GM18907 (cell line): ENCODE data around the gene SYNPR.
"Not testable (repeated sequence)": the region's sequence is repeated elsewhere in the genome, so short reads cannot be mapped to it uniquely, and the experiment has no call there.

ENCODE experiments used
- ATAC-seq: cut with Tn5 transposase; IDR thresholded peaks from one replicate; pipeline ENCODE4 v1.9.1; 2021; ENCODE audit warnings: mild to moderate bottlenecking, moderate library complexity; ENCODE audit not compliant: unreplicated experiment

Gene SYNPR

GRCh38 chr3:63278171-63279004, at the start of gene SYNPR:
TSS of gene SYNPR (plus strand) at chr3:63278308.
- ATAC-seq: no peak

GRCh38 chr3:63228677-63229076, 49.4 kb upstream of the SYNPR start:
- ATAC-seq: peak; percentile 80

GRCh38 chr3:63230146-63230545, 48.0 kb upstream of the SYNPR start:
- no peak for ATAC-seq

- no peak for ATAC-seq
These were observed 46.5 kb upstream of the SYNPR start for GRCh38 chr3:63231643-63232042.

DNA sequence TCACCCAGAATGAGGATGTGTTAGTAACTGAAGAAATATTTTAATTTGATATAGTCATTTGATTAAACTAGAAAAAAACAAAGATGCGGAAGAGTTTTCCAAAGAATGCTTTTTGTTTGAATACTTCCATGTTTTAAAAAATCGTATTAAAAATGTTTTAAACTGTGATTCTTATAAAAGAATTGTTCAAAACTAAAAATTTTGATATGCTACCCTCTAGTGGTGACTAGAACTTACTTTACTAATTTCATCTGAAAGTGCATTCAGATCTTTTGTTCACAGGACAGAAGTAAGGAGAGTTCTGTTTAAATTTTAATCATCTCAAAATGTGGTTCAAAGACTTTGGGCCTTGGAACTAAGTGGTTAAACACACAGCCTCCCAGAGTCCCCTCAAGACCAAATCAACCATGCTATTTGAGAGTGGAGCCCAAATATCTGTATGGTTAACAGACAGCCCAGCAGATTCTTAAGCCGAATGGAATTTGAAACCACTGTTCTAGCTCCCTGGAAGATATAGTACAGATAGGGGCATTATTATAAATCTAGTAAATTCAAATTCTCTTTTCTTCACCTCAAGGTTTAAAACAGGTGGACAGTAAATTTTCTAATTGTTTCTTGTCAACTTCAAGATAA, 45.2 kb upstream of the SYNPR start:
- no peak for ATAC-seq

GRCh38 chr3:63240381-63240902, 37.7 kb upstream of the SYNPR start:
- no peak for ATAC-seq

- ATAC-seq: no peak
These were observed 36.0 kb upstream of the SYNPR start for GRCh38 chr3:63242124-63242523.

DNA sequence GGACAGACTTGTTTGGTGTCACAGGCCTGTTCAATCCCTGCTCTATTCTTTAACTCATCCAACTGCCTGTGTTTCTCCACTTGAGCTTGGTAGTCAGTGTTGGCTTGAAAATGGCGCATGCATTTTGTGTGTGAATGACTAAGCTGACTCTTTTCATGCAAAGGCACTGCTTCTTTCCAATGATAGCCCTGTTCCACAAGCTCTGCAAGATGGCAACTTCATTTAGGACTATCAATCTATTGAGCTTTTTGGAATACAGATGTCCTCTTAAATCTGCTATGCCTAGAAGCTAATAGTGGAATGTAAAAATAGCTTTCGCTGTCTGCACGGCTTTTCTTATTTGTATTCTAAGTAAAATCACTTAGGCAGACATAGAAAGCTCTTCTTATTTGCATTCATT, 33.6 kb upstream of the SYNPR start:
- ATAC-seq: no peak

DNA sequence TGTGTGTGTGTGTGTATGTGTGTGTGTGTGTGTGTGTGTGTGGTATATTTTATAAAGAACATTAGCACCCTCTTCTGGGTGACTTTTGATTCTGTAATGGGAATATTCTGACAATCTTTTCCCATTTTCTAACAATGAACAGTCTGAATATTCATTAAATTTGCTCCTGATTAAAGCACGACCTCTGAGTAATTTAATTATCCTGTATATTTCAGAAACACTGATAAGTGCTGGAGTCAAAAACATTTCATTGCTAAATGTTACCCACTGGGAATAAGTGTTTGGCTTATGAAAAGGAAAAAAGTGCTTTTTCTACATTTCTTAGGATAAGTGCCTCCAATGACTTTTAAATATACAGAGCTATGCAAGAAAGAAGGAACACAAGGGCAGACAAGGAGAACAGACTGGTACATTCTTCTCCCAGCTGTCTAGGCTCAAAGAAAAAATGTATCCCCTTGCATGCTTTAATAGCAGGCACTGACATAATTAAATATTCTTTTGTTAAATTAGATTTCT, 32.3 kb upstream of the SYNPR start:
- no peak for ATAC-seq

DNA sequence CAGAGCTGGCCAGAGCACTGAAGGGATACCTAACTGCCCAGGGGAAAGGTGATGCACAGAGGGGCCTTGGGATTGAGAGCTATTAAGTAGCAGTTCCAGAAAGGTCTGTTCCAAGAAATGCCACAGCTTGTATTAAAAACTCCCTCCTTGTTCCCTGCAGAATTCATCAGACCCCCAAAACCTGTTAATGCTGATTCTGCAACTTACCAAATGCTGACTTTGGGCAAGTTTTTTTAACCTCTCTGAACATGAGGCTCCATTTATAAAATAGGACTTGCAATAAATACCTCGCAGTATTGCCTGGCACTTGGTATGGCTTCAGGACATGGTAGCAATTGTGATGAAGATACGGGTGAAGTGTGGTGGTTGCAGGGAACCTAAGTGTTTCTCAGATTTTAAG, 30.1 kb upstream of the SYNPR start:
- ATAC-seq: no peak

DNA sequence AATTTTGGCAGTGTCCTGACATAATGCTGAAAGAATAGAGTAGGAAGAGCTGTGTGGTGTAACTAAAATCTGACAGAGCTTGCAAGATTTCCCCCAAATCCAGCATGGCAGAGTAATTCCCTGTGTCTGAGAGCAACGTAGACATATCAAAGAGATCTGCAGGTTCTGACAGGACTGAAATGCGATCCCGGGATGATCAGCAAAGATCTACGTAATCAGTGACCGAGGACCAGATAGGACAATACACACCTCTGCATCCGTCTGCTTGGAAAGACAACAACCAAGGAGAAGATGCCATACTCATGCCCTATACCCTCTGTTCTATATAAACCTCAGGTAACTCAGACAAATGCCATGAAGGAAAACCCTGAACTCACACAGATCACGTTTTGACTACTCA, 26.6 kb upstream of the SYNPR start:
- no peak for ATAC-seq

DNA sequence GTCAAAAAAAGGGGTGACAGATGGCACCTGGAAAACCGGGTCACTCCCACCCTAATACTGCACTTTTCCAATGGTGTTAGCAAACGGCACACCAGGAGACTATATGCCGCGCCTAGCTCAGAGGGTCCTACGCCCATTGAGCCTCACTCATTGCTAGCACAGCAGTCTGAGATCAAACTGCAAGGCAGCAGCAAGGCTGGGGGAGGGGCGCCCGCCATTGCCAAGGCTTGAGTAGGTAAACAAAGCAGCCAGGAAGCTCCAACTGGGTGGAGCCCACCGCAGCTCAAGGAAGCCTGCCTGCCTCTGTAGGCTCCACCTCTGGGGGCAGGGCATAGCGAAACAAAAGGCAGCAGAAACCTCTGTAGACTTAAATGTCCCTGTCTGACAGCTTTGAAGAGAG, 22.3 kb upstream of the SYNPR start:
- not testable (repeated sequence) for ATAC-seq

DNA sequence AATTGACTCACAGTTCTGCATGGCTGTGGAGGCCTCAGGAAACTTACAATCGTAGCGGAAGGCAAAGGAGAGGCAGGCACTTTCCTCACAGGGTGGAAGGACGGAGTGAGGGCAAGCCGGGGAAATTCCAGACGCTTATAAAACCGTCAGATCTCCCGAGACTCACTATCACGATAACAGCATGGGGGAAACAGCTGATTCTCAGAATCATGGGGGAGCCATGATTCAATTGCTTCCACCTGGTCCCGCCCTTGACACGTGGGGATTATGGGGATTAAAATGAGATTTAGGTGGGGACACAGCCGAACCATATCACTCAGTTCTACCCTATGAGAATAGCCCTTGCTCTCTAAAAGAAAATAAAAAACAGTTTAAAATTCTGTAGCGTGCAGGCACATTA, 13.4 kb upstream of the SYNPR start:
- no peak for ATAC-seq

DNA sequence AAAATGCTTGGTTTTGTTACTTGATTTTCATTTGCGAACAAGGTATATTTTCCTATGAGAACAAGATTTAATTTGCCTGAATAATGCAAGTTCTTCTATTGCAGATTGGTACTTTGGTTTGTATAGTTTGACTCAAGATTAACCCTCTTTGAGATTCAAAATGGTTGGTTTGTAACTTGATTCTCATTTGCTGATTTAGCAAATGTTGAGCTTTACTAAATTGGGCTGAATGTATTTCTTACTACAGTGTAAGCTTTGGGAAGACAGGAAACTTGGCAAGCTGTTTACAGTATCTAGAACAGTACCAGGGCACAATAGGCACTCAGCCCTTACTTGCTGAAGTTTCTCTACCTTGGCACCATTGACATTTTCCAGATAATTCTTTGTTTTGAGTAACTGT, 3.7 kb upstream of the SYNPR start:
- ATAC-seq: no peak

GRCh38 chr3:63279005-63279841, 1.1 kb downstream of the SYNPR start:
- ATAC-seq: no peak

- ATAC-seq: no peak
These were observed 9.5 kb downstream of the SYNPR start for GRCh38 chr3:63287610-63288009.

DNA sequence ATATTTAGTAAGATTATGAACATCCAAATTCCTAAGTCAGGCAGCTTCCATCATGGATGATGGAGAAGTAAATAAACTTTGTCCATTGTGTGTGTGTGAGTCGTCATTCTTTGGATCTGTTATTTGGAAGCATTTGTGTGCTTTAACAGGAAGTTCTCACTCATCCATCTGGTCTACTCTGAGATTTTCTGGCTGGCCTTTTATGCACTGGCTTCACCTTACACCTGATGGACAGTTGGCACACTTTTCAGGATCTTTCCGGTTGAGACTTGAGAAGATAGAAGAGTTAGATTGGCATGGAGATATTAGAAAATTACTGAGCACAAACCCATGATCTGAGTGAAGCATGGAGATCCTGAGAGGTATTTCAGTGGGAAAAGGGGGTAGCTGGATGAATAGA, 12.6 kb downstream of the SYNPR start:
- ATAC-seq: no peak

GRCh38 chr3:63294332-63294731, 16.2 kb downstream of the SYNPR start:
- no peak for ATAC-seq

DNA sequence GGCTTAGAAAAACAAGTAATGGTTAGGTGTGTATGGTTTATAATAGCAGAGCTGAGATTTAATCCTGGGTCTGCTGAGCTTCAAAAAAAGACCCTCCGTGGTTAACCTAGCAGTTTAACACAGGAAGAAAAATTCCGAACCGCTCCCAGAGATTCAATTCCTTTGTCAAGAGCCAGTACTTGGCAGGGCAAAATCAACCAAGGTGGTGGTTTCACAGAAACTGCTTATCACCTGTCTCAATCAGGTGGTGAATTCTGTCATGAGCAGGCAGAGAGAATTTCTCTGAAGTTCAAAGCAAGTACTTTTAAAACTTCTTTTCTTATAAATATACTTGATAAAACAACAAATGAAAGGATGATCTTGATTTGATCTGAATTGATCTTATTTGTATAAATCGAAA, 17.2 kb downstream of the SYNPR start:
- ATAC-seq: no peak

- ATAC-seq: no peak
These were observed 17.7 kb downstream of the SYNPR start for GRCh38 chr3:63295806-63296205.

DNA sequence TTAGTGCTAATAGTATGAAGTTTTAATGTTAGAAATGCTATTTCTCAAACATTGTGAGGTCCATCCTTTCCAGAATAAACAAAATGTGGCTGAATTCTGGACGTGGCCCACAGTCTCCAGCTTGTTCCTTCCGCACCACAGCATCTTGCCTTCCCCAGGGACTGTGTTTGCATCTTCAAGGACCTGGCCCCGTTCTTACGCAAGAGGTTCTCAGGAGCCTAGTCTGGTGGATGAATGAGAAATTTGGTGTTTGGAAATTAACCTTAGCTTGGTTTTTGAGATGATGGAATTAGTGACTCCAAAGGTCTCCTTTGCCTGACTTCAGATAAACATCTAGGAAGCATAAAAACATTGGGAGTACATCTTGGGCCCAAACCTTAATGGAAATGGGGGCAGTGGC, 18.1 kb downstream of the SYNPR start:
- no peak for ATAC-seq
